GM23338 (cell line): ENCODE data around the gene GPR158. TPM values are rescaled to one million over a fixed set of nuclear protein-coding genes. Genes with fewer than 3 reads are reported as not detected.

Experiments
- ATAC-seq: fragments of 200-7000 bp; cut with Tn5 transposase; 3 replicates; pipeline ENCODE4 v1.9.1; 2020
- DNase-seq: peaks from one replicate; pipeline ENCODE4 v3.0.0-alpha.2; 2015; ENCODE audit warnings: low spot score
- H2AFZ ChIP-seq: fragments of 200-600 bp; sonication (generic); 2 replicates; pipeline ENCODE4 v1.8.0; 2016; ENCODE audit warnings: antibody characterized with exemption, mild to moderate bottlenecking, moderate library complexity
- H3F3A ChIP-seq: fragments of 200-600 bp; sonication (generic); replicated peaks from 2 replicates; pipeline ENCODE4 v1.8.0; 2017; ENCODE audit warnings: antibody characterized with exemption, mixed run types, low read depth
- H3K27ac ChIP-seq: fragments of 200-600 bp; sonication (generic); 2 replicates; pipeline ENCODE4 v1.6.1; 2016; ENCODE audit warnings: low read depth
- H3K27me3 ChIP-seq: fragments of 200-600 bp; sonication (generic); 2 replicates; pipeline ENCODE4 v1.8.0; 2016; ENCODE audit warnings: mild to moderate bottlenecking, mixed run types, moderate library complexity; ENCODE audit not compliant: insufficient read depth
- H3K36me3 ChIP-seq: fragments of 200-600 bp; sonication (generic); 2 replicates; pipeline ENCODE4 v1.8.0; 2016; ENCODE audit warnings: mild to moderate bottlenecking; ENCODE audit not compliant: insufficient read depth
- H3K4me1 ChIP-seq: fragments of 200-600 bp; sonication (generic); 2 replicates; pipeline ENCODE4 v1.8.0; 2016; ENCODE audit warnings: mild to moderate bottlenecking, moderate library complexity; ENCODE audit not compliant: insufficient read depth
- H3K4me2 ChIP-seq: fragments of 200-600 bp; sonication (generic); 2 replicates; pipeline ENCODE4 v1.7.1; 2017; ENCODE audit warnings: mixed run types
- H3K4me3 ChIP-seq: fragments of 200-600 bp; sonication (generic); 2 replicates; pipeline ENCODE4 v1.6.1; 2016; ENCODE audit warnings: mixed run types
- H3K79me2 ChIP-seq: fragments of 200-600 bp; sonication (generic); replicated peaks from 2 replicates; pipeline ENCODE4 v1.8.0; 2017; ENCODE audit warnings: mild to moderate bottlenecking; ENCODE audit not compliant: insufficient read depth
- H3K9me2 ChIP-seq: fragments of 200-600 bp; sonication (generic); 2 replicates; pipeline ENCODE4 v1.8.0; 2017; ENCODE audit not compliant: insufficient read depth
- H4K20me1 ChIP-seq: fragments of 200-600 bp; sonication (generic); replicated peaks from 2 replicates; pipeline ENCODE4 v1.8.0; 2017; ENCODE audit warnings: mild to moderate bottlenecking; ENCODE audit not compliant: insufficient read depth
- H3K27ac Mint-ChIP-seq: 2 replicates; pipeline ENCODE4 v1.8.0; 2020; ENCODE audit warnings: inconsistent platforms, mild to moderate bottlenecking, moderate library complexity, mixed read lengths
- H3K27me3 Mint-ChIP-seq: 3 replicates; pipeline ENCODE4 v1.8.0; 2022; ENCODE audit warnings: low read depth, mild to moderate bottlenecking, moderate library complexity, mixed read lengths, inconsistent platforms; ENCODE audit not compliant: insufficient read depth, poor library complexity
- H3K36me3 Mint-ChIP-seq: 3 replicates; pipeline ENCODE4 v1.8.0; 2021; ENCODE audit warnings: low read depth, mild to moderate bottlenecking, inconsistent platforms, moderate library complexity, mixed read lengths
- H3K4me1 Mint-ChIP-seq: 3 replicates; pipeline ENCODE4 v1.8.0; 2020; ENCODE audit warnings: mild to moderate bottlenecking, inconsistent platforms, mixed read lengths
- H3K4me3 Mint-ChIP-seq: 3 replicates; pipeline ENCODE4 v1.8.0; 2021; ENCODE audit warnings: moderate library complexity, mild to moderate bottlenecking, inconsistent platforms, mixed read lengths
- H3K9me3 Mint-ChIP-seq: 3 replicates; pipeline ENCODE4 v1.8.0; 2020; ENCODE audit warnings: moderate library complexity, mild to moderate bottlenecking, inconsistent platforms, mixed read lengths
- CREB1 ChIP-seq: fragments of 250-450 bp; sonication (Bioruptor Pico); IDR thresholded peaks from 2 replicates; pipeline ENCODE4 v1.5.0; 2020; ENCODE audit warnings: low read depth, mild to moderate bottlenecking, moderate library complexity
- ETS1 ChIP-seq: IDR thresholded peaks from 2 replicates; pipeline ENCODE4 v1.6.1; 2016; ENCODE audit warnings: antibody characterized with exemption
- EZH2phosphoT487 ChIP-seq: fragments of 200-600 bp; sonication (generic); IDR thresholded peaks from one replicate; pipeline ENCODE4 v1.8.1; 2018; ENCODE audit warnings: antibody characterized with exemption; ENCODE audit not compliant: unreplicated experiment
- NANOG ChIP-seq: IDR thresholded peaks from 2 replicates; pipeline ENCODE4 v1.6.1; 2016; ENCODE audit warnings: antibody characterized with exemption, borderline replicate concordance
- POLR2AphosphoS5 ChIP-seq: IDR thresholded peaks from 2 replicates; pipeline ENCODE4 v1.6.1; 2016; ENCODE audit warnings: antibody characterized with exemption, low read depth
- STAT1 ChIP-seq: IDR thresholded peaks from one replicate; pipeline ENCODE4 v1.6.1; 2016; ENCODE audit warnings: antibody characterized with exemption; ENCODE audit not compliant: unreplicated experiment
- ZNF114 ChIP-seq: fragments of 250-450 bp; sonication (Bioruptor Pico); IDR thresholded peaks from 2 replicates; pipeline ENCODE4 v1.5.0; 2020; ENCODE audit warnings: mild to moderate bottlenecking, moderate library complexity
- ZNF331 ChIP-seq: fragments of 250-450 bp; sonication (Bioruptor Pico); IDR thresholded peaks from 2 replicates; pipeline ENCODE4 v1.5.0; 2020; ENCODE audit warnings: low read depth, mild to moderate bottlenecking, moderate library complexity
- polyA plus RNA-seq: library from polyadenylated mRNA; unstranded; fragments of >200 nt; fragmentation: Nextera tagmentation; extraction: Ambion mirVana; gene quantifications from 2 replicates; pipeline ENCODE4 v1.2.1, GENCODE V29; 2016
- total RNA-seq: library from RNA; depleted of rRNA; stranded (reverse); fragments of >200 nt; shearing (Covaris generic); gene quantifications from 2 replicates; pipeline ENCODE4 v1.2.3, GENCODE V29; 2014
- TF ChIP-seq, protein P1 (sequence below): IDR thresholded peaks from one replicate; pipeline ENCODE4 v1.6.1; 2018; ENCODE audit warnings: antibody characterized with exemption; ENCODE audit not compliant: unreplicated experiment
- TF ChIP-seq, protein P2 (sequence below), 2 experiments: fragments of 200-600 bp in 1 of 2; sonication (generic) in 1 of 2; conservative IDR thresholded peaks; 2 replicates each; pipeline versions ENCODE4 v1.5.1 to v1.6.1; 2016 to 2017; ENCODE audit warnings: antibody characterized with exemption in 2 of 2, low read depth in 2 of 2, mild to moderate bottlenecking in 2 of 2, moderate library complexity in 1 of 2

The GPR158 gene
- total and polyA plus RNA-seq, 2 experiments from 2014 or later, result 0.13 to 1.5 TPM

DNA sequence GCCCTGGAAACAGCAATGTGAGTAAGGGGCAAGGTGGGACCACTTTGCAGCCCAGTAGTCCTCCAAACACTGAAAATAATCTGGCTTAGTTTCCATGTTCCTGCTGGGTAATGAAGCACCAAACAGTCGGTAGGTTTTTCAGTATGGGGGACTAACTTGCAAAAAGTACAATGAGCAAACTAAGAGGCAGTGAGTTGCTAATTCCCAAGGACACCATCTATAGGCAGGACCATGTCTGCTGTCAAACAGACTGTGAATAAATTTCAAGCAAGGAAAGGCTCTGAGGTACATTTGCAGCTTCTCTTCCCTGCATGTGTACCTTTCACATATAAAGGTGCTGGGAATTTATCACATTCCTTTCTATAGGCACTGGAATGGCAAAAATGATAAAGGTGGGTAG, 327.7 kb downstream of the GPR158 start:
- no peak for DNase-seq
- peak; percentile 51; the same call in 2 of the 3 replicates for ATAC-seq
- Histone ChIP-seq H3K4me1 (peaks cover 9% of the 10 kb centered on the region; the same call in 1 of the 2 replicates), H4K20me1 (no peaks in the 10 kb centered on the region), H3K9me2 (no peaks in the 10 kb centered on the region), H3K79me2 (no peaks in the 10 kb centered on the region), H3K27me3 (no peaks in the 10 kb centered on the region), H3K27ac (no peak overlapping the region), H3K4me3 (no peak overlapping the region), H2AFZ (no peak overlapping the region), H3F3A (no peaks in the 10 kb centered on the region), H3K36me3 (no peaks in the 10 kb centered on the region), H3K4me2 (no peak overlapping the region)
- Mint-ChIP-seq H3K27ac (peak overlapping the region; percentile 24; the same call in 1 of the 2 replicates), H3K4me1 (peaks cover 35% of the 10 kb centered on the region), H3K27me3 (peaks cover 2% of the 10 kb centered on the region), H3K9me3 (no peaks in the 10 kb centered on the region), H3K36me3 (no peaks in the 10 kb centered on the region), H3K4me3 (no peak overlapping the region)
- TF ChIP-seq ETS1, result no peak
- TF ChIP-seq, protein P1, sequence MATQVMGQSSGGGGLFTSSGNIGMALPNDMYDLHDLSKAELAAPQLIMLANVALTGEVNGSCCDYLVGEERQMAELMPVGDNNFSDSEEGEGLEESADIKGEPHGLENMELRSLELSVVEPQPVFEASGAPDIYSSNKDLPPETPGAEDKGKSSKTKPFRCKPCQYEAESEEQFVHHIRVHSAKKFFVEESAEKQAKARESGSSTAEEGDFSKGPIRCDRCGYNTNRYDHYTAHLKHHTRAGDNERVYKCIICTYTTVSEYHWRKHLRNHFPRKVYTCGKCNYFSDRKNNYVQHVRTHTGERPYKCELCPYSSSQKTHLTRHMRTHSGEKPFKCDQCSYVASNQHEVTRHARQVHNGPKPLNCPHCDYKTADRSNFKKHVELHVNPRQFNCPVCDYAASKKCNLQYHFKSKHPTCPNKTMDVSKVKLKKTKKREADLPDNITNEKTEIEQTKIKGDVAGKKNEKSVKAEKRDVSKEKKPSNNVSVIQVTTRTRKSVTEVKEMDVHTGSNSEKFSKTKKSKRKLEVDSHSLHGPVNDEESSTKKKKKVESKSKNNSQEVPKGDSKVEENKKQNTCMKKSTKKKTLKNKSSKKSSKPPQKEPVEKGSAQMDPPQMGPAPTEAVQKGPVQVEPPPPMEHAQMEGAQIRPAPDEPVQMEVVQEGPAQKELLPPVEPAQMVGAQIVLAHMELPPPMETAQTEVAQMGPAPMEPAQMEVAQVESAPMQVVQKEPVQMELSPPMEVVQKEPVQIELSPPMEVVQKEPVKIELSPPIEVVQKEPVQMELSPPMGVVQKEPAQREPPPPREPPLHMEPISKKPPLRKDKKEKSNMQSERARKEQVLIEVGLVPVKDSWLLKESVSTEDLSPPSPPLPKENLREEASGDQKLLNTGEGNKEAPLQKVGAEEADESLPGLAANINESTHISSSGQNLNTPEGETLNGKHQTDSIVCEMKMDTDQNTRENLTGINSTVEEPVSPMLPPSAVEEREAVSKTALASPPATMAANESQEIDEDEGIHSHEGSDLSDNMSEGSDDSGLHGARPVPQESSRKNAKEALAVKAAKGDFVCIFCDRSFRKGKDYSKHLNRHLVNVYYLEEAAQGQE, result no peak
- no peak for TF ChIP-seq CREB1 (CRISPR knock-in tag)
- TF ChIP-seq ZNF114, result no peak
- TF ChIP-seq NANOG, result no peak
- TF ChIP-seq, protein P2, sequence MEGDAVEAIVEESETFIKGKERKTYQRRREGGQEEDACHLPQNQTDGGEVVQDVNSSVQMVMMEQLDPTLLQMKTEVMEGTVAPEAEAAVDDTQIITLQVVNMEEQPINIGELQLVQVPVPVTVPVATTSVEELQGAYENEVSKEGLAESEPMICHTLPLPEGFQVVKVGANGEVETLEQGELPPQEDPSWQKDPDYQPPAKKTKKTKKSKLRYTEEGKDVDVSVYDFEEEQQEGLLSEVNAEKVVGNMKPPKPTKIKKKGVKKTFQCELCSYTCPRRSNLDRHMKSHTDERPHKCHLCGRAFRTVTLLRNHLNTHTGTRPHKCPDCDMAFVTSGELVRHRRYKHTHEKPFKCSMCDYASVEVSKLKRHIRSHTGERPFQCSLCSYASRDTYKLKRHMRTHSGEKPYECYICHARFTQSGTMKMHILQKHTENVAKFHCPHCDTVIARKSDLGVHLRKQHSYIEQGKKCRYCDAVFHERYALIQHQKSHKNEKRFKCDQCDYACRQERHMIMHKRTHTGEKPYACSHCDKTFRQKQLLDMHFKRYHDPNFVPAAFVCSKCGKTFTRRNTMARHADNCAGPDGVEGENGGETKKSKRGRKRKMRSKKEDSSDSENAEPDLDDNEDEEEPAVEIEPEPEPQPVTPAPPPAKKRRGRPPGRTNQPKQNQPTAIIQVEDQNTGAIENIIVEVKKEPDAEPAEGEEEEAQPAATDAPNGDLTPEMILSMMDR (conservative IDR thresholded peaks at IDR 0.05; ENCODE audit: low read depth in 2 of 2), result 0 out of 4 replicates have a peak, but pooled peaks of 1 of the 2 experiments have one; percentile 3
- no peak for TF ChIP-seq STAT1
- TF ChIP-seq POLR2AphosphoS5, result no peak

DNA sequence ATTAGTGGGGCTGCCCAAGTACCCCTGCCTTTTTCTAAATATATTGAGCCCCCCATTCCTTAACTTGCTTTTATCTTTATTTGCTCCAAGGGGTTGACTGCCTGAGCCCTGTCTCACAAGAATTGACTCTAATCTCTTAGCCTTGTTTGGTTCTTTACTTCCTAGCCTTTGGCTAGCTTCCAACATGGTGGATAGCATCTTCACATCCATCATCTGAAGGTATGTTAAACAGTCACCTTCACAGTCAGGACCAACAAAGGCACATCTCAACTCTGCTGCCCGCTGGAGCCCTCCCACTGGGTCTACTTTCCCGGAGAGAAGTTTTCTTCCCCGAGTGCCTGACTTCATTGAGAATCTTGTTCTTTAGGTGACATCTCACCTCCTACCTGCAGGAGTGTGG, 329.5 kb downstream of the GPR158 start:
- Histone ChIP-seq H4K20me1 (no peaks in the 10 kb centered on the region), H3K4me1 (peaks cover 18% of the 10 kb centered on the region), H3K4me2 (no peak overlapping the region), H3F3A (no peaks in the 10 kb centered on the region), H3K9me2 (no peaks in the 10 kb centered on the region), H2AFZ (no peak overlapping the region), H3K36me3 (no peaks in the 10 kb centered on the region), H3K4me3 (no peak overlapping the region), H3K27me3 (no peaks in the 10 kb centered on the region), H3K27ac (no peak overlapping the region), H3K79me2 (no peaks in the 10 kb centered on the region)
- H3K27ac Mint-ChIP-seq, result no peak overlapping the region
- no peaks in the 10 kb centered on the region for H3K36me3 Mint-ChIP-seq
- H3K4me3 Mint-ChIP-seq, result no peak overlapping the region
- H3K27me3 Mint-ChIP-seq, result peaks cover 2% of the 10 kb centered on the region
- H3K9me3 Mint-ChIP-seq, result no peaks in the 10 kb centered on the region
- H3K4me1 Mint-ChIP-seq, result peaks cover 42% of the 10 kb centered on the region
- no peak for DNase-seq
- no peak for ATAC-seq
- TF ChIP-seq ETS1 (no peak), EZH2phosphoT487 (no peak), NANOG (no peak), ZNF331 (CRISPR knock-in tag) (no peak), STAT1 (no peak), CREB1 (CRISPR knock-in tag) (no peak)
- TF ChIP-seq, protein P1, result no peak
- TF ChIP-seq, protein P2 (conservative IDR thresholded peaks at IDR 0.05; ENCODE audit: low read depth in 2 of 2), result no peak
